Measurements from ENCODE around the gene TIE1.

The TIE1 gene

DNA sequence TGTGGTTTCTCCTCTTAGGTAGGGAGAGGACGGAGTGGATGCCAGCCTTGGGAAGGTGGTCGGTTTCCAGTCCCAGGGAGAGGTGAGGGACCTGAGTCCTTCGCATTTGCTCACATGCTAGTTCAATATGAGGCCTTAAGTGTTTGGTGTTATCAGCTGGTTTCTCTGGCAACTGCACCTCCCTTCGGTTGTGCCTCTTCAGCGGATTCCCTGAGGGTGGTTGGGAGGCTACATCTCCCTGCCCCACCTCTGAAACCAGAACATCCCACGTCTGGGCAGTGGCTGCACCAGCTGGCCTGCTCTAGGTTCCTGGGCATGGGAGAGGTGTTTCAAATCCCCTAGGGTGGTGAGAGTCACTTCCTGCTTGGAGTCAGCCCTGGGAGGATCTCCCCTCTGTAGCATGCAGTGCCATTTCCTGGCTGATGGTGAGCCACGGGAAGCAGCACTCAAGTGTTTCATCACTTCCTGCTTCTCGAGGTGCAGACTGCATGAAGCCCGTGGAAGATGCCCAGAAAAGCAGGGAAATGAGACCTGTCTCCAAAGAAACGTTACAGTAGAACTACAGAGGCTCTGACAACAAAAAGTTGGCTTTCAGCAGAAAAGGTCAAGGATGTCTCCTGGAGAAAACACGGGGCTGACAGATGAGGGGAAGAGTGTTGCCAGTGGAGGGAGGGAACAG, 26.5 kb upstream of the TIE1 start:
- no peak for DNase-seq

DNA sequence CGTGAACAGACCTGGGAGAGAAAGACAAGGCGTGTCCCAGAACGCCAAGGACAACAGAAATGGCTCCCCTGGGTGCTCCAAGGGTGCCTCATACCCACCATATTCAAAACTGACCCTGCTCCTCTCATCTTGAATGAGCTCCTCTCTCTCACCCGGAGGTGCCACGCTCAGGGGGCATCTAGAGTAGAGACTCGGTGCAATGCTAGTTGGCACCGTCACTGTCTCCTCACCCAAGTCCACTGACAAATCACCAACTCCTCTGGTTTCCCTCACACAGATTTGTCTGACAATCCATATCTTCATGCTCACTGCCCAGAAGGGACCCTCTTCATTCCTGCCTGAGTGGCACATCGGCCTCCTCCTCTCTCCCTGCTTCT, 26.0 kb upstream of the TIE1 start:
- DNase-seq = no peak

DNA sequence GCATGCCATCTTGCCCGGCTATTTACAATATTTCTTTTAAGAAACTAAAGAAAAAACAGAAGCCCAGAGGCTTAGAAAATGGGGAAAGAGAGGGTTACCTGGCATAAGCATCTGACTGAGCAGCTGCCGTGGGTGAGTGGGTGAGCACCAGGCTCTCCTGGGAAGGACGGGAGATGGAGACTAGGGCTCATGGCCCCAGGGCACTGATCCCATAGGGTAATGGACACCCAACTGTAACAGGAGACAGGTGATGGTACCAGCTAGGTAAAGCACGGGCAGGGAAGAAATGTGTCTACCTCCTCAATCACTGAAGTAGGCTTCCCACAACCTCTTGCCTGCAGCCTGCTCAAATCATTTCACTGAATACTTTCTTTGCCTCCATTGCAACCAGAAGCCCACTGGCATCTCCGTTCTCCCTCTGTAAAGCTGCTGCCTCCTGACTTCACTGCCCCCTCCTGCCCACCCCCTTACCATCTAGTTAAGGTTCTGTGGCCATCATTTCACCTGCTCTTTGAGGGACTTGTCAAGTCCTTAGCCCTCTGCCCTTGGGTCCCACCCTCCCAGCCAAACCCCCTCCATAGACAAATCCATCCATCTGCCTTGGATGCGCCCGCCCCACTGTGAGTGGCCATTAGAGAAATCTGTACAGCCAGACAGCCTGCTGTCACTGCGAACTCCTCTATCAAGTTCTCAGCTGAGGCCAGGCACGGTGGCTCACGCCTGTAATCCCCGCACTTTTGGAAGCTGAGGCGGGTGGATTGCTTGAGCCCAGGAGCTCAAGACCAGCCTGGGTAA, 24.8 kb upstream of the TIE1 start:
- DNase-seq = no peak

- no peak for DNase-seq
These were observed 24.1 kb upstream of the TIE1 start for GRCh38 chr1:43276673-43277072.

DNA sequence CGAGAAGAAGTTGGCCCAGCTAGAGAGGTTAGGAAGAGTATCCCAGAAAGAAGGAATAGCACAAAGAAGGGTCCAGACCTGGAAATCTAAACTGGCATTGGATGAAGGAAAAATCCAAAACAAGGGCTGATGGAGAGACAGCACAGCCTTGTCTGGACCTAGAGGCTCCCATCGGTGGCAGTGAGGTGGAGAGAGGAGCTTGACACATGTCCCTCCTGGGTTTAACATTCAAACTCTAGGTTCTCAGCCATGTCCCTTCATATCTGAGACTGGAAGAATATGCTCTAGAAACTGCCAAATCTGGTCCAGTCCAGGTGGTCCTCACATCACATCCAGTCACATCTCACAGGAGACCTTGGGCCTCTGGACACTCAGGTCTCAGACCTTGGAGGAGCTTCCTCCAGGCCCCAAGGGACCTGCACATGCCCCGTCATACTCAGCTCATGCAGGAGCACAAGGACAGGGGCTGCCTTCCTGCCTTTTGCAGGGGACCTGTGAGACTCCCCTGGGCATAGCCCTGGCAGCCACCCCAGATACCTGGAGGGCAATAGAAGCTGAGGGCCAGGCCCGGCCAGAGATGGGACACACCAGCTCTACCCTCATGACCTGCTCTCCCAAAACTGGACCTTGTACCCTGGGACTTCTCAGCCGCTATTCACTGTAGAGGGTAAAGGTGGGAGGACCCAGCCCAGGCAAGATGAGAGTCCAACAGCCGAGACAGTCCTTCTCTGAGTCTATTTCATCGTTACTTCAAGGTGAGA, 23.5 kb upstream of the TIE1 start:
- no peak for DNase-seq

DNA sequence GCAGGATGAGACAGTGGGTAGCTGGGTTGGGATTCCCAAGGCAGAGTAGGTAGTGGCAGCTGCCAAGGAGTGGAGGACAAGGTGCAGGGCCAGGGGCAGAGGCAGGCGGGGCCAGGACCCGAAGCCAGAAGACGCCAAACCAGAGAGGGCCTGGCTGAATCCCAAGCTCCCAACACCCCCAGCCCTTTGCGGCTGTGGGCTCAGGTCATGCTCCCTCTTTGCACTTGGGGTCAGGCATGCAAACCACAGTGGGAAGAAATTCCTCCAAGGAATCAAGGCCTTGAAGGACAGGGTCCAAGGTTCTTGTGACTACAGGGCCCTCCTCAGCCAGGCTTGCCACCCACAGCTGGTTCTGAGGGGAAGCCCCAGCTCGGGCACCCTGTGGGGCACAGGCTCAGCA, 21.6 kb upstream of the TIE1 start:
- DNase-seq = no peak

GRCh38 chr1:43279666-43280065, 21.1 kb upstream of the TIE1 start:
- DNase-seq = no peak

DNA sequence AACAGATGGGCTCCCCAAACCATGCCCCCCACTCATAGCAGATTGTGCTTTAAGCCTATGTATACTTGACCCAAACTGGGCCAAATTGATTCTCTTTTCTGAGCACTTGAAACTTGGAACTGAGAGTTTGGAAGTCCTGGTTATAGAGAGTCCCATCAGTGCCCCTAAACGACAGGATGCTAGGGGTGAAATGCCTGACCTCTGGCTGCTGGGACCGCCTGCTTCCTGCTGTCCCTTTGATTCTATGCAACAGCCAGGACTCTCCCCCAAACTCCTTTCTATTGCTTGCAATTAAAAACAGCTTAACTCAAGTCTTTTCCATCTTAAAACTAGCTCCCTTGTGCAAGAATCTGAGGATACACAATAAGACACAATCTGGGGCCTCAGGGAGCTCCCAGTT, 20.1 kb upstream of the TIE1 start:
- DNase-seq = no peak

GRCh38 chr1:43282220-43283195, 18.3 kb upstream of the TIE1 start:
- no peak for DNase-seq

- DNase-seq = no peak
These were observed 16.7 kb upstream of the TIE1 start for GRCh38 chr1:43284065-43284464.

DNA sequence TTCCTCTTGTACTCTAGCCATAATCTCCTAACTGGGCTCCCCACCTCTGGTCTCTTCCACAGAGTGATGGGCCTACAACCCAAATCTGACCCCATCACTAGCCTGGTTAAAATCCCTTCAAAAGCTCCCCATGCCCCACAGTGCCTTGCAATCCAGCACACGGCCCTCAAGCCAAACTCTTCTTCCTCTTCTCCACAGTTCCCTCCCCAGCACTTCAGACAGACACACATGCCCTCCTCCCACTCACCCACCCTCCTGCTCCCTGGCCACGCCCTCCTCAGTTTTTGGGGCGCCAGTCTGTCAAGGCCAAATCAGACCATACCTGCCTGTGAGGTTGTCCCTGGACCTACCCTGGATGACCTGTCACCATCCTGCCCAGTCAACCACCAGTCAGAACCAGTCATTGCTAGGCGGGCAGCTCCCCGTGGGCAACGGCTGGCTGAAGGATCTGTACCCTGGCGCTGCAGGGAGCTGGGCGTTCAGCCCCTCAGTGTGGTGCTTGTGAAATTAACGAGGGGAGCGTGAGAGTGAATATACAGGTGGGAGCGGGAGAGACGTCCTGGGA, 16.2 kb upstream of the TIE1 start:
- DNase-seq = no peak

DNA sequence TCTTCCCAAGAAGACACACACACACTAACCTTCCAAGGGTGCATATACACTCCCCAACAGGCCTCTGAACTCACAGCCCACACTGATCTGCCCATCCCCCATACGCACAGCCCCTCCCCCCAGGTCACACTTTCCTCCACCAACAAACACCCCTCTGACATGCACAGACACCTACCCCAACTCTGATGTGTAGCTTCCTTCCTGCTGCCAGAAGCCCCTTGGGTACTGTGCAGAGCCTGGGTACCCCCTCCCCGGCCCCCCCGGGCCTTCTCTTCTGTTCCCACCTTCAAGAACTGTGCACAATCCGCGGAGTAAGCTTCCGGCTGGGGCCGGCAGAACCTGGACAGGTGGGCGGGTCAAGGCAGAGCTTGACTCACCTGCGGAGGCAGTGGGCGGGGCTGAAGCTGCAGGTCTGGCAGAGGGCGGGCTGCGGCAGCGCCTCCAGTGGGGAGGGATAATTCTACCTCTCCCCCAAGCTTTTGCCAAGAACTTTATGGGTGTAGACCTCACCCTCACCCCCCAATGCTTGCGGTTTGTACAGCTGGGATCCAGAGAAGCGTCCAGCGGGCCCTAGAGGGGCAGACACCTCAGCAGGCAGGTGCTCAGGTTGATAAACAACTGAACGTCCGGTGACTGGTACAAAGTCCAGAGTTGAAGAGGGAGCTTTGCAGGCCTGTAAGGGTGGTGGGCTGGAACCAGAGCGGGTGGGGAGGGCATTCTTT, 15.4 kb upstream of the TIE1 start, which contains the start of gene C1orf210:
Gene C1orf210, minus strand, starts transcription at position 313 of the 722 bp plus-strand sequence. CDS start 2,311 bp downstream, outside the sequence.
- DNase-seq = no peak

- no peak for DNase-seq
These were observed 14.7 kb upstream of the TIE1 start for GRCh38 chr1:43286115-43286514.

DNA sequence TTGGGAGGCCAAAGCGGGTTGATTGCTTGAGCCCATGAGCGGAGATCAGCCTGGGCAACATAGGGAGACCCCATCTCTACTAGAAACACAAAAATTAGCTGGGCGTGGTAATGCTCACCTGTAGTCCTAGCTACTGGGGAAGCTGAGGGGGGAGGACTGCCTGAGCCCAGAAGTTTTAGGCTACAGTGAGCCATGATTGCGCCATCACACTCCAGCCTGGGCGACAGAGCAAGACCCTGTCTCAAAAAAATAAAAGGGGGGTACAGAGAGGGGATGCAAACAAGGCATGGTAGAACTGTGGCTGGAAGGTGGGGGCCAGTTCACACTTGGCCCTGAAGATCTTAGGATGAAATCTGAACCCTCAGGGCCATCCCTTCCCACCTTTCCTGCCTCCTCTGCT, 14.2 kb upstream of the TIE1 start:
- DNase-seq = no peak

DNA sequence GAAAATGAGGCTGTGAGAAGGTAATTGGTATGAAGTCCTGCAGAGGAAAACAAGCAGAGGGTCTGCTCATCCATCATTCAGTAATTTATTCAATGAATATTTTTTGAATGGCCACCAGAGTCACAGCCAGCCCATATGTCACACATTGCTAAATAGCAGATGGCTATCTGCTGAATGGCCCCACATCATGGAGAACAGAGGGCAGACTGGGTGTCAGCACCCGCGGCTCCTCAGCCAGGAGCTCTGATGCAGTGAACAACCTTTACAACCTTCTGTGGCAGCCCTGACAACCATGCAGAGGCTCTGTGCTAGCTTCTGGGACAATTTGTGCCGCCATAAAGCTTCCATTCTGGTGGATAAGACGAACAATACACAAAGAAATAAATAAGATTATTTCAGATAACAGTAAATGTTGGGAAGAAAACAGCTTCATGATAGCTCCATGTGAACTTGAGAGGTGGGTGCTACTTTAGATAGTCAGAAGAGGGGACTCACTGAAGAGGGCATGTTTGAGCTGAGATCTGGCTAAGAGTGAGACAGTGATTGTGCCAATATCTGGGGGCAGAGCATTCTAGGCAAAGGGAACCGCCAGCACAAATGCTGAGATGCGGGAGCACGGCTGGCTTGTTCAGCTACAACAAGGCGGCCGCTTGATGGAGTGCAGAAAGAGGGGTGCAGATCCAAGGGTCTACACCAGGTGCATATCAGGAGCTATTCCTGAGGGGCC, 12.6 kb upstream of the TIE1 start:
- peak; percentile 19 for DNase-seq

- DNase-seq = no peak
These were observed 11.7 kb upstream of the TIE1 start for GRCh38 chr1:43288785-43289706.

GRCh38 chr1:43292216-43292615, 8.6 kb upstream of the TIE1 start:
- no peak for DNase-seq

GRCh38 chr1:43292679-43293078, 8.1 kb upstream of the TIE1 start:
- no peak for DNase-seq

DNA sequence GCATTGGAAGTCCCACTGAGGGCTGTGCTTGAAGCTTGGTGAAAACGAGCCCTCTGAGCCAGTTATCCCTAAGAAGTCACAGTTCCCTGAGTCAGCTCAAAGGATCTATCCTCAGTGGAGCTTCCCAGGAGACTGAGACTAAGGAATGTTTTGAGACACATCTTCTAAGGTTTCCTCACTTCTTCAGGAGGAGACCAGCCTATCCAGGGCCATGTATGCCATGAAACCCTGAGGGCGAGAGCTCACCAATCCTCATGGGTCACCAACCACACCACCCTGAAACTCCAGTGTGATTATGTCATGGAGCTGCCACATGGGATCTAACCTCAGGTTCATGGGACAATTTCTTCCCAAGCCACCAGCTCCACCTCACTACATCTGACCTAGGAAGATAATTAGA, 7.6 kb upstream of the TIE1 start:
- DNase-seq = no peak

Measured in DMS 273 treated with DMSO at 0.1 percent for 48 hours (cell line).